ENCODE measurements around the gene ITSN2.
"Not testable (repeated sequence)": the region's sequence is repeated elsewhere in the genome, so short reads cannot be mapped to it uniquely, and the experiment has no call there.

Gene ITSN2

GRCh38 chr2:24362253-24362652, 1.9 kb upstream of the ITSN2 start:
- peak; percentile 69 for DNase-seq

GRCh38 chr2:24360963-24361330, 611 bp upstream of the ITSN2 start:
- DNase-seq: no peak

- peak; percentile 27 for DNase-seq
Observed at GRCh38 chr2:24359129-24360049, 947 bp downstream of the ITSN2 start.

- DNase-seq: not testable (repeated sequence)
Observed at GRCh38 chr2:24357767-24358166, 2.6 kb downstream of the ITSN2 start.

- DNase-seq: not testable (repeated sequence)
Observed at GRCh38 chr2:24357115-24357514, 3.2 kb downstream of the ITSN2 start.

GRCh38 chr2:24354957-24355356, 5.4 kb downstream of the ITSN2 start:
- no peak for DNase-seq

GRCh38 chr2:24354395-24354794, 5.9 kb downstream of the ITSN2 start:
- DNase-seq: no peak

- no peak for DNase-seq
Observed at GRCh38 chr2:24353973-24354372, 6.4 kb downstream of the ITSN2 start.

- DNase-seq: no peak
Observed at GRCh38 chr2:24353364-24353763, 7.0 kb downstream of the ITSN2 start.

- DNase-seq: no peak
Observed at GRCh38 chr2:24352664-24353063, 7.7 kb downstream of the ITSN2 start.

- no peak for DNase-seq
Observed at GRCh38 chr2:24351981-24352380, 8.4 kb downstream of the ITSN2 start.

- DNase-seq: peak; percentile 29
Observed at GRCh38 chr2:24351627-24351938, 8.8 kb downstream of the ITSN2 start.

GRCh38 chr2:24350826-24351626, 9.3 kb downstream of the ITSN2 start:
- no peak for DNase-seq

GRCh38 chr2:24349097-24349496, 11.2 kb downstream of the ITSN2 start:
- no peak for DNase-seq

GRCh38 chr2:24345937-24346336, 14.4 kb downstream of the ITSN2 start:
- DNase-seq: no peak

- DNase-seq: no peak
Observed at GRCh38 chr2:24343225-24343882, 17.0 kb downstream of the ITSN2 start.

- DNase-seq: no peak
Observed at GRCh38 chr2:24342110-24342910, 18.0 kb downstream of the ITSN2 start.

GRCh38 chr2:24339856-24340262, 20.5 kb downstream of the ITSN2 start:
- no peak for DNase-seq

GRCh38 chr2:24339098-24339497, 21.2 kb downstream of the ITSN2 start:
- DNase-seq: not testable (repeated sequence)

GRCh38 chr2:24337890-24338289, 22.4 kb downstream of the ITSN2 start:
- DNase-seq: peak; percentile 80

- DNase-seq: no peak
Observed at GRCh38 chr2:24336811-24337210, 23.5 kb downstream of the ITSN2 start.

- DNase-seq: no peak
Observed at GRCh38 chr2:24334245-24334633, 26.1 kb downstream of the ITSN2 start.

Data from hematopoietic multipotent progenitor cell treated with erythropoietin and hydrocortisone succinate and interleukin-3 and kit ligand, for 8 days (in vitro differentiated cells).